Measurements from ENCODE around the gene DGKD.

The DGKD gene

GRCh38 chr2:233473386-233473791 lies 119.1 kb downstream of the DGKD start:
- DNase-seq (ENCODE audit: low read depth in 2 of 3, low spot score in 2 of 3): no peak

GRCh38 chr2:233473878-233474277 lies 119.6 kb downstream of the DGKD start:
- DNase-seq (ENCODE audit: low read depth in 2 of 3, low spot score in 2 of 3): no peak

- DNase-seq (ENCODE audit: low read depth in 2 of 3, low spot score in 2 of 3): no peak
Measured at GRCh38 chr2:233474308-233475160, 120.2 kb downstream of the DGKD start.

- DNase-seq (ENCODE audit: low read depth in 2 of 3, low spot score in 2 of 3): no peak
Measured at GRCh38 chr2:233476063-233476410, 121.7 kb downstream of the DGKD start.

- DNase-seq (ENCODE audit: low read depth in 2 of 3, low spot score in 2 of 3): no peak
Measured at GRCh38 chr2:233476651-233477547, 122.6 kb downstream of the DGKD start.

- no peak for DNase-seq (ENCODE audit: low read depth in 2 of 3, low spot score in 2 of 3)
Measured at GRCh38 chr2:233477548-233478433, 123.5 kb downstream of the DGKD start.

DNA sequence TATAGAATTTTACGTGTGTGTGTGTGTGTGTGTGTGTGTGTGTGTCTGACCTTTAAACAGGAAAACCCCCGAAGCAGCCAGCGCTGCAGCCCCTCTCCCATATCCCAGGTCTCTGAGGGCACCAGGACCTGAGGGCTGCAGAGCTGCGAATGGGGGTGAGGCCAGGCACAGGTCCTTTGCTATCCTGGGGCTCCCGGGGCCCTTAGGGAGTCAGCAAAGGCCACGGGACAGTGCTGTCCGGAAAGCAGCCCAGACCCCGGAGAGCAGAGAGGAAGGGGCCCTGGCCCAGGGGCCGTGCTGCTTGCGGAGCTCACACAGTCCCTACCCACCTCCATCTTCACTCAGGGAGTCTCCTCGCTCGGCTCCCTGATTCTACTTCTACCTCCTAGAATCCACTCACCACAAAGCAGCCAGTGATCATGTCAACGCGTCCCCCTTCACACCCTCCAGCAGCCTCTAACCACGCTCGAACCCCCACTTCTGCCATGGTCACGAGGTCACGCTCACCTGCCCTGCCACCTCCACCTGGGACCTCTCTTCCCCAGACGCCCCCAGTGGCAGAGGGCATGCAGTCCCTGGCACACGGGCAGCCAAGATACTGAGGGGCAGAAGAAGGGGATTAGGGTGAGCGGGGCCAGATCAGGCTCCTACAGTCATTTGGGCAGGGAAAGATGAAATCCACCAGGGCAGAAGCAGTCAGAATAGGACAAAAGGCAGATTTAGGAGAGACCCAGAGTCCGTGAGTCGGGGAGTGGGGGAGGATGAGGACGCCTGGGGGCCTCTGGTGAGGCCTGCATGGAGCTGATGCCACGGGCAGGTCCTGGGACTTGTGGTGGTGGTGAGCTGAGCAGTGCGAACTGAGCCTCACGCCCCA lies 125.6 kb downstream of the DGKD start:
- DNase-seq (ENCODE audit: low read depth in 2 of 3, low spot score in 2 of 3): no peak

DNA sequence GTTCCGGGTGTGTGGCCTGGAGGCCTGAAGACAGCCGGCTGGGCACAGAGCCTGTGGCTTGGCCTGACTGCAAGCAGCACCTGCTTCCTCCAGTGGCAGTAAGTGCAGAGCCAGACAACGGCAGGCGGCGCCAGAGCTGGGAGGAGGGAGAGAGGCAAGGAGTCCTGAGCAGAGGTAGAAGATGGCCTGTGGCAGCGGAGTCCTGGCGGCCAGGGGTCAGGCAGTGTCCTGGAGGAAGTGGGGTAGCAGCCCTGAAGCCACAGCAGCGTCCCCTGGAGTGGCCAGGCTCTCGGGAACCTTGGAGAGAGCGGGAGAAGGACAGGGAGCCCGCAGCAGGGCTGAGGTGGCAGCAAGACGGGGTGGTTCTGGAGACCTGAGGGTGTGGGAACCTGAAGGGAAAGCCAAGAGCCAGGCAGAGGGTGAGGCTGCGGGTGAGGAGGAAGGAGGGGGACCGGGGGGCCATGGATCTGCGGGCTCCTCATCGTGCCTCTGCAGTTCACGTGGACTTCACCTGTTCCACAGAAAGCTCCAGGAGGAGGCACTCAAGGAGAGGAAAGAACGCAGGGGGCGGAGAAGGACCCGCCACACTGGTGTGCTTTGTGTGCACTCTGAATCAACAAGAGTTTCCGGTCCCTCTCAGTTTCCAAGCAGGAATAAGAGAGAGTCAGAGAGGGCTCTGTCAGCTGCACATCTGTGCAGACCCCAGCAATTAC lies 126.4 kb downstream of the DGKD start:
- DNase-seq (ENCODE audit: low read depth in 2 of 3, low spot score in 2 of 3): no peak

DNA sequence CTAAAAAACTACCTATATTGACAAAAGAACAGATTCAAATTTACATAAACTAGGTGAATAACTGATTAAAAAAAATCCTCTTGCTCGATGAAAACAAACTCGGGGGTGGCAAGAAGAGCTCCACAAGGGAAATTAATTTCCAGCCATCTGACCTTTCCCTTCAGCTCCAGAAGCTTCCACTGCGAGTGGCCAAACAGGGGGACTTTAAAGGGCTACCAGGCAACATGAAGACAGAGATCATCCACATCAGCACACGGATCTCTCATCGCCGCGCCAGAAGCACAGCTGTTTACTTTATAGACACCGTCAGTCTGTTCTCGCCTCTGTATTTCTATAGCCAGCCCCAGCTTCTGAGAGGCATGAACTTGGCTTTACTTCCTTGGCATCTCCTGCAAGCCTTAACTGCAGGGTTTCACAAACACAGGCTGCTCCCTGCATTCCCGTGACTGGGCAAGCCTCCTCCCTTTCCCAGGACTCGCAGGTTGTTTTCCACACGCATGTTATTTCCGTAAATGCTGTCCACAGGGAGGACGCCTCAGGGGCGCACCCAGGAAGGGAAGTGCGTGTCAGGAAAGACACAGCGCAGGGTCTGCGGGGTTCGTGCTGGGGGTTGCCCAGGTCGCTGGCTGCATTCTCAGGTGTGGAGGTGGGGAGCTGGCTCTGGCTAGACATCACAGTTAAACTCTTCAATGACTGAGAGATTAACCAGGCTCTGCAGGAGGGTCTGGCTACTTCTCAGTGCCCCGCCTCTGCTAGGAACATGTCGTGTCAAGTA lies 127.3 kb downstream of the DGKD start:
- DNase-seq (ENCODE audit: low read depth in 2 of 3, low spot score in 2 of 3): no peak

GRCh38 chr2:233482616-233483015 lies 128.3 kb downstream of the DGKD start:
- DNase-seq (ENCODE audit: low read depth in 2 of 3, low spot score in 2 of 3): no peak

DNA sequence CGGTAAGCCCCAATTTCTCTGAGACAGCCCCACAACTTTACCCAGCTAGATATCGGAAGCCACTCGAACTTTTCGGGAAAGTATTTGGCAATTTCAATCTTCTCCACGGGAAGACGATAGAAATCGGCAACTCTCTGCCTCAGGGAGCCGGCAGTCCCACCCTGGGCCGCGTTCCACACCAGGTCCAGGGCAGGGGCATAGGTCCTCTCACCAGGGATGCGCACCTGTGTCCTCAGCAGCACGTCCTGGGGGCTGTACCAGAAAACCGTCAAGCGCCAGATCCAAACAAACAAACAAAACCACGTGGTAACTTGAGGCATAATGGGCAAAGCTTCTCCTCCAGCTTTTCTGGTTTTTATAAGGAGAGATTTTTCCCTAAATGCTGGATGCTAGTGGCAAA lies 131.4 kb downstream of the DGKD start:
- DNase-seq (ENCODE audit: low read depth in 2 of 3, low spot score in 2 of 3): no peak

- no peak for DNase-seq (ENCODE audit: low read depth in 2 of 3, low spot score in 2 of 3)
Measured at GRCh38 chr2:233486357-233486756, 132.1 kb downstream of the DGKD start.

- no peak for DNase-seq (ENCODE audit: low read depth in 2 of 3, low spot score in 2 of 3)
Measured at GRCh38 chr2:233486778-233487552, 132.7 kb downstream of the DGKD start.

DNA sequence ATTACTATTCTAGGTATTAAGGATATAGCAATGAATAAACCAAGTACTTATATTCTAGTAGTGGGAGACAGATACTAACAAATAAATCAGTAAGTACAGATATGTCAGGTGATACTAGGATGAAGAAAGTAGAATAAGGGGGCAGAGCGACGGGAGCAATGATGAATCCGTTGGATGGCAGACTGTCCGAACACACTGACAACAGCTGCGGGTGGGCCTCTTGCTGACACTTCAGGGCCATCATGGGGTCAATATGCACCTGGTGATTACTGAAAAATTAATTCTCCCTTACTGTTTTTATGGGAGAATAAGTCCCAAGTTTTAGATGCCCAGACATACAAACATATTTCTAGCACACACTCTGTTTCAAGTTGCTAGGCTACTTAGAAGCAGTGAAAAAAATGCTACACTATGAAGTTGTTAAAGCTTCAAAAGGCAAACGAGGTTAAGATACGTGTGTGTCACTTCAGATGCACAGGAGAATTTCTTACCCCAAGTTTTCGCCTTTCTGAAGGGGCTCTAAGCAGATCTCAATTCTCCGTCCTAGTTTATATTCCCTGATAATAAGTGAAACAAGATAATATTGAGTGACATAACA lies 133.6 kb downstream of the DGKD start:
- no peak for DNase-seq (ENCODE audit: low read depth in 2 of 3, low spot score in 2 of 3)

- no peak for DNase-seq (ENCODE audit: low read depth in 2 of 3, low spot score in 2 of 3)
Measured at GRCh38 chr2:233489143-233489542, 134.8 kb downstream of the DGKD start.

DNA sequence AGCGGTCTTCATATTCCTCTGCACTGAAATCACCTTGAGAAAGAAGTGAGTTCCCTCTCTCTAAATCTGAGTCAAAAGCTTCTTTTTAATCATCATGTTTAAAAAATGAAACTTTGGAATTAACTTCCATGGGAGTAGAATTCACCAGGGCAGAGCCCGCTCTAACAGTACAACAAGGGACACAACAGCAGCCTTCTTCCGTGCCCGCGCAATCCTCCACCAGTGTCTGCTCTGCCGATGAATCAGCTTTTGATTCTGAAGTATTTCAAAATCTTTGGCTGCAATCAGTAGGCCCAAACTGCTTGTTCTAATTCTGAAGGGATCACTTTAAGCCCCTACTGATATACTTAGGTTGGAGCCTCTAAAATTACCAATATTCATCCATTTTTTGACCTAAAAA lies 135.4 kb downstream of the DGKD start:
- no peak for DNase-seq (ENCODE audit: low read depth in 2 of 3, low spot score in 2 of 3)

DNA sequence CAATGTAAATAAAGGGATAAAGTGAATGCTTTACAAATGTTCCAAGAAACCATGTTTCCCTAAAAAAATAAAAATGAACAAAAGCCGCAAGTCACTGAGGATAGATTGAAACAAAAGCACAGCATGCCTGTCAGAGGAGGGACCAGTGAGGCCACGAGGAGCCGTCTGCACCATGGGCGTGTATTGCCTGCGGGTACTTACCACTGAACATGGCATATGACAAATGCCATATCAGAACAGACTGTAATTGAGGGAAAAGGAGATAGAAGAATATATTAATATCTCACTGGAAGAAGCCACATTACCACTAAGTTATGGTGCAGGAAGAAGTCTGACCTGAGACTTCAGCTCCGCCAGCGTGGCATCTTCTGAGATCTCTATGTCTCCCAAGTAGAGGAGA lies 136.5 kb downstream of the DGKD start:
- no peak for DNase-seq (ENCODE audit: low read depth in 2 of 3, low spot score in 2 of 3)

GRCh38 chr2:233491326-233491725 lies 137.0 kb downstream of the DGKD start:
- DNase-seq (ENCODE audit: low read depth in 2 of 3, low spot score in 2 of 3): no peak

Measured in activated CD8-positive, alpha-beta memory T cell treated with anti-CD3 and anti-CD28 coated beads for 48 hours (primary cell).